Brain microvascular endothelial cell (primary cell): ENCODE data around the gene ZNF804B.

ENCODE experiments used
- DNase-seq: peaks from one replicate; pipeline ENCODE4 v3.0.0-alpha.2; 2020
- H3K27ac ChIP-seq: fragments of 250-450 bp; sonication (Bioruptor Pico); 2 replicates; pipeline ENCODE4 v1.5.1; 2020; ENCODE audit warnings: mild to moderate bottlenecking, moderate library complexity
- H3K27me3 ChIP-seq: fragments of 250-450 bp; sonication (Bioruptor Pico); replicated peaks from 2 replicates; pipeline ENCODE4 v1.5.1; 2020; ENCODE audit warnings: mild to moderate bottlenecking
- H3K36me3 ChIP-seq: fragments of 250-450 bp; sonication (Bioruptor Pico); replicated peaks from 2 replicates; pipeline ENCODE4 v1.5.1; 2020; ENCODE audit warnings: mild to moderate bottlenecking
- H3K4me3 ChIP-seq: 2 replicates; pipeline ENCODE4 v1.5.1; 2011; ENCODE audit warnings: low read depth, mild to moderate bottlenecking, control low read depth, low read length, moderate library complexity
- in situ Hi-C: cut with HindIII; loops from 2 replicates; pipeline ENCODE4 v1.10.0; 2017; ENCODE audit warnings: low sequenced_read_pairs, low pct_ligation_motif_present
- TF ChIP-seq, protein P1 (sequence below): IDR thresholded peaks from 2 replicates; pipeline ENCODE4 v1.5.1; 2011; ENCODE audit warnings: low read depth, mild to moderate bottlenecking, moderate library complexity, low read length, control low read depth, inconsistent platforms; ENCODE audit errors: missing control alignments

The ZNF804B gene

DNA sequence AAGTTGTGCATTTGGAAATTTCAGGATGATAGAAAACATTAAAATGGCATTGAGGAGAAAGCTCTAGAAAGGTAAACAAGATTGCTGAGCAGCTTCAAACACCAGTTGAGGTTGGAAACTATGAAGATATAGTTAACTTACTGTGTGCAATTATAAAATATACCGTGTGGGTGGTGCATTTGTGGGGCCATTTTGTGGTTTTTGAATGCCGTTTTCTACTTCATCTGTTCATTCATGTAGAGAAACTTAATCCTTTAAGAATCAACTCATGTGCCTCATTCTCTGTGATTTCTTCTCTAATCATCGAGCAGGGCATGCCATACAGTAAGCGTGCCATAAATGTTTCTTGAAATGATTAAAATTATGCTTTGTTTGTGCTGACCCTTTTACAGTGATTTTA lies 268.8 kb downstream of the ZNF804B start:
- TF ChIP-seq, protein P1, sequence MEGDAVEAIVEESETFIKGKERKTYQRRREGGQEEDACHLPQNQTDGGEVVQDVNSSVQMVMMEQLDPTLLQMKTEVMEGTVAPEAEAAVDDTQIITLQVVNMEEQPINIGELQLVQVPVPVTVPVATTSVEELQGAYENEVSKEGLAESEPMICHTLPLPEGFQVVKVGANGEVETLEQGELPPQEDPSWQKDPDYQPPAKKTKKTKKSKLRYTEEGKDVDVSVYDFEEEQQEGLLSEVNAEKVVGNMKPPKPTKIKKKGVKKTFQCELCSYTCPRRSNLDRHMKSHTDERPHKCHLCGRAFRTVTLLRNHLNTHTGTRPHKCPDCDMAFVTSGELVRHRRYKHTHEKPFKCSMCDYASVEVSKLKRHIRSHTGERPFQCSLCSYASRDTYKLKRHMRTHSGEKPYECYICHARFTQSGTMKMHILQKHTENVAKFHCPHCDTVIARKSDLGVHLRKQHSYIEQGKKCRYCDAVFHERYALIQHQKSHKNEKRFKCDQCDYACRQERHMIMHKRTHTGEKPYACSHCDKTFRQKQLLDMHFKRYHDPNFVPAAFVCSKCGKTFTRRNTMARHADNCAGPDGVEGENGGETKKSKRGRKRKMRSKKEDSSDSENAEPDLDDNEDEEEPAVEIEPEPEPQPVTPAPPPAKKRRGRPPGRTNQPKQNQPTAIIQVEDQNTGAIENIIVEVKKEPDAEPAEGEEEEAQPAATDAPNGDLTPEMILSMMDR: no peak
- no peak for DNase-seq
- H3K27me3 ChIP-seq: no peaks in the 10 kb centered on the region
- no peak overlapping the region for H3K27ac ChIP-seq
- no peak overlapping the region for H3K4me3 ChIP-seq
- in situ Hi-C loops: no loop called here
- H3K36me3 ChIP-seq: no peaks in the 10 kb centered on the region

DNA sequence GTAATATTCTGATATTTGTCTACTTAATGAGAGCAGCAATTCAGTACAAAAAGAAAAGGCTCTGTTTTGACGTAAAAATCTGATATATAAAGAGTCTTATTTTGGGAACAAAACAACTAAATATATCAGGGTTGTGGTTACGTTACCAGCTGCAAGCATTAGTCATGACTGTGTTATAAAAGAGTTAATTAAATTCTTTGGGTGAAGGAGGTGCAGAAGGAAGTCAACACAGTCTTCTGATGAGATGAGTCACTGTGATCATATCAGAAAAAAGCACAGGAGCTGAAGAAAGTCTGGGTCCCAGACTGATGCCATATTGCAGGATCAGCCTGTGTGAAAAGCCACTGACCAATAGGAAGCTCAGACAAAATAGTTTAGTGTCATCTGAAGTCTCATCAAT lies 270.4 kb downstream of the ZNF804B start:
- Histone ChIP-seq H3K36me3 (no peaks in the 10 kb centered on the region), H3K27me3 (no peaks in the 10 kb centered on the region), H3K27ac (no peak overlapping the region), H3K4me3 (no peak overlapping the region)
- in situ Hi-C loops: no loop called here
- DNase-seq: peak; percentile 4
- TF ChIP-seq, protein P1: no peak

DNA sequence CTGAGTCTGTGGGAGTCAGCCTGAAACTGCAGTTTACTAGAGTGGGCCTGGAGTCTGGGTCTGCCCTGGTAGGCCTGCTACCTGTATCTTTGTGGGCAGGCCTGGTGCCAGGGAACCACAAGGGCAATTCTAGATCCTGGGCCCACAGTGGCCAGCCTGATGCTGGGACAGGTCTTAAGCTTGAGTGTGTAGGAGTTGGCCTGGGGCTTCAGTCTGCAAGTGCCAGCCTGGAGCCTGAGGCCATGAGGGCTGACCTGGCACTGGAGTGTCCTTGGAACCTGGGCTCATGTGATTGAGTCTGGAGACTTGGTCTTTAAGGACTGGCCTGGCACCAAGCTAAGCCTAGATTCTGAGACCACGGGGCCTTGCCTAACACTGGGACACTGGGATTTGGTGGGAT lies 281.7 kb downstream of the ZNF804B start:
- Histone ChIP-seq H3K4me3 (no peak overlapping the region), H3K36me3 (no peaks in the 10 kb centered on the region), H3K27me3 (no peaks in the 10 kb centered on the region), H3K27ac (no peak overlapping the region)
- TF ChIP-seq, protein P1: no peak
- in situ Hi-C loops: no loop called here
- no peak for DNase-seq

DNA sequence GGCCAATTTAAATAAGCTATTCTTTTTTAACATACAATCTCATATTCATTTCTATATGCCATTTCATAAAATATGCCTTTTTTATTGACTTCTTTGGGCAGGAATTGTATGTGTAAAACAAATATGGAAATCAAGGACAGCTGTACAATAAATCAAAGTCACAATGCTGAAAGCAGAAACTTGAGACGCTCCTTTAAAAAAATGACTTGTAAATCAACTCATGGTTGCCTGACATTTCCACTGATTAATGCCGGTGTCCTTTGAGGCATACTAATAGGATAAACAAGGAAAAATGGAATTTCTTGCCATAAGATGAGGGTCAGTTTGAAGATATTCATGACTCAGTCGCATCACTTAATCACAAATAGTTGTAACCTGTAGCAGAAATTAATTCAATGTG lies 283.4 kb downstream of the ZNF804B start:
- in situ Hi-C loops: no loop called here
- no peak overlapping the region for H3K4me3 ChIP-seq
- TF ChIP-seq, protein P1: no peak
- no peak for DNase-seq
- H3K36me3 ChIP-seq: no peaks in the 10 kb centered on the region
- no peaks in the 10 kb centered on the region for H3K27me3 ChIP-seq
- H3K27ac ChIP-seq: no peak overlapping the region

DNA sequence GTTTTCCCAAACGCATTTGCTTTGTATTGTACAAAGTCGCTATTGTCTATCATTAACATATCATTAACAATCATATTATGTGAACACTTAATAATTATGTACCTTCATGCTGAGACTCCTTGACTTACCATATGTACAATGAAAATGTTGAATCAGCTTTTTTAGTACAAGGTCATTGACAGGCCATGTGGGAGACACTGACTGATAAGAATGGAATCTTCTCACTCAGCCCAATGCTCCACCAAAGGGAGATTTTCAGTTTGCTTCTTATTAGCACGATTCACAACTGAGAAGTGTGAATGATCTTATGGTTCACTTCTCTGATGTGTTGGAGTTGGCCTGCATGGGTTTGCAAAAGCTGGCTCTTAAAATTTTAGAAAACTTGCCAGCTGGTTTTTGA lies 289.5 kb downstream of the ZNF804B start:
- no peaks in the 10 kb centered on the region for H3K27me3 ChIP-seq
- in situ Hi-C loops: no loop called here
- no peak for DNase-seq

DNA sequence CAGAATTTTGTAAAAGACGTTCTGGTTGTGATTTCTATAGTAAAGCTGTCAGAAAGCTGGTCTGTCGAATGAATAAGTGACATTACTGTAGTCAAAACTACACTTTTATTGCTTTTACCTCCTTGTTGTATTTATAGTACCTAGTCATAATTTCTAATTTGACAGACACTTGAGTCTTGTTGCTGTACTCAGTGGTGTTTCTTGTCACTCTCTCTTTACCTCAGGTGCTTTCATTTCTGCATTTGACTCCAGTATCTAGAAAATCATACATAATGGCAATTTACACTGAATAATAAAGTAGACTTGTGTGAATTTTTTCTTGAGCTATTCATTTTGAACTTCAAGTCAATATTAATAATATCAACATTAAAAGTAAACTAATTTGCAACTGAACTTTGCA lies 293.6 kb downstream of the ZNF804B start:
- in situ Hi-C loops: no loop called here
- H3K4me3 ChIP-seq: no peak overlapping the region
- H3K27me3 ChIP-seq: no peaks in the 10 kb centered on the region
- no peaks in the 10 kb centered on the region for H3K36me3 ChIP-seq
- TF ChIP-seq, protein P1: no peak
- H3K27ac ChIP-seq: no peak overlapping the region
- no peak for DNase-seq

More for the DNA sequence above, 289.5 kb downstream of the ZNF804B start:
- Histone ChIP-seq H3K27ac (no peak overlapping the region), H3K36me3 (no peaks in the 10 kb centered on the region), H3K4me3 (no peak overlapping the region)
- TF ChIP-seq, protein P1: no peak
